OCI-LY7 (cell line): ENCODE data around the gene B3GNT8. TPM values are rescaled to one million over a fixed set of nuclear protein-coding genes. Genes with fewer than 3 reads are reported as not detected.
"Not testable (repeated sequence)": the region's sequence is repeated elsewhere in the genome, so short reads cannot be mapped to it uniquely, and the experiment has no call there.

Source experiments
- BruUV-seq: library from RNA; stranded (reverse); fragments of 400-500 nt; replicated peaks from 2 replicates; lab custom pipeline; 2021; lab: Mats Ljungman, UMichigan
- CTCF ChIA-PET: fragments of 300-600 bp; sonication (Branson Sonifier 250); formaldehyde crosslinking; loops from one replicate; lab custom pipeline; 2022; ENCODE audit warnings: antibody characterized with exemption; ENCODE audit not compliant: unreplicated experiment; lab: Charles Lee
- POLR2A ChIA-PET: fragments of 300-600 bp; sonication (Branson Sonifier 250); formaldehyde crosslinking; loops from one replicate; lab custom pipeline; 2022; ENCODE audit warnings: antibody characterized with exemption; lab: Charles Lee
- DNase-seq: peaks from one replicate; pipeline ENCODE4 v3.0.0-alpha.2; 2015; ENCODE audit warnings: low spot score
- H2AFZ ChIP-seq: fragments of 200-600 bp; sonication (generic), shearing (Covaris generic); 2 replicates; pipeline ENCODE4 v1.6.1; 2014; ENCODE audit warnings: mild to moderate bottlenecking, antibody characterized with exemption, low read length, moderate library complexity
- H3K27ac ChIP-seq: fragments of 200-600 bp; sonication (generic); 2 replicates; pipeline ENCODE4 v1.5.1; 2014; ENCODE audit warnings: mixed run types, low read depth, mild to moderate bottlenecking, moderate library complexity, low read length, inconsistent platforms; ENCODE audit not compliant: poor library complexity, severe bottlenecking
- H3K36me3 ChIP-seq: fragments of 200-600 bp; sonication (generic); 2 replicates; pipeline ENCODE4 v1.6.1; 2014; ENCODE audit warnings: mild to moderate bottlenecking, antibody characterized with exemption, low read length, moderate library complexity, mixed read lengths; ENCODE audit not compliant: insufficient read depth
- H3K4me1 ChIP-seq: fragments of 200-600 bp; sonication (generic); 2 replicates; pipeline ENCODE4 v1.5.1; 2014; ENCODE audit warnings: mild to moderate bottlenecking, low read length; ENCODE audit not compliant: insufficient read depth, poor library complexity, severe bottlenecking
- H3K4me2 ChIP-seq: fragments of 200-600 bp; sonication (generic); 2 replicates; pipeline ENCODE4 v1.6.1; 2014; ENCODE audit warnings: mild to moderate bottlenecking, low read length
- H3K4me3 ChIP-seq: fragments of 200-600 bp; sonication (generic); 2 replicates; pipeline ENCODE4 v1.5.1; 2014; ENCODE audit warnings: mild to moderate bottlenecking, low read depth, low read length; ENCODE audit not compliant: poor library complexity, severe bottlenecking
- H3K79me2 ChIP-seq: fragments of 200-600 bp; sonication (generic); 2 replicates; pipeline ENCODE4 v1.6.1; 2016; ENCODE audit warnings: low read depth, mild to moderate bottlenecking, low read length, moderate library complexity, mixed read lengths; ENCODE audit not compliant: insufficient read depth
- H3K9me2 ChIP-seq: fragments of 200-600 bp; sonication (generic); 2 replicates; pipeline ENCODE4 v1.6.1; 2016; ENCODE audit warnings: mild to moderate bottlenecking, low read length, mixed read lengths; ENCODE audit not compliant: insufficient read depth
- H3K9me3 ChIP-seq: fragments of 200-600 bp; sonication (generic); 2 replicates; pipeline ENCODE4 v1.6.1; 2014; ENCODE audit warnings: mild to moderate bottlenecking, mixed run types, low read length, mixed read lengths
- H4K20me1 ChIP-seq: fragments of 200-600 bp; sonication (generic); 2 replicates; pipeline ENCODE4 v1.6.1; 2014; ENCODE audit warnings: mild to moderate bottlenecking, antibody characterized with exemption, low read length, moderate library complexity, mixed read lengths; ENCODE audit not compliant: insufficient read depth
- EZH2phosphoT487 ChIP-seq: fragments of 200-600 bp; sonication (generic); IDR thresholded peaks from 2 replicates; pipeline ENCODE4 v1.6.1; 2018; ENCODE audit warnings: low read depth, borderline replicate concordance, mild to moderate bottlenecking, mixed run types, antibody characterized with exemption, low read length, moderate library complexity, mixed read lengths
- intact Hi-C: fragments of 100-400 bp; cut with micrococcal nuclease; formaldehyde crosslinking; loops from one replicate; pipeline ENCODE4 v1.10.0; 2022; ENCODE audit not compliant: unreplicated experiment
- total RNA-seq, 2 experiments: library from RNA; depleted of rRNA in 1 of 2; stranded (reverse); fragments of >200 nt in 1 of 2; shearing (Covaris generic) in 1 of 2; gene quantifications; 2 replicates each; pipeline ENCODE4 v1.2.3, GENCODE V29; 2014 to 2022
- TF ChIP-seq, protein P1 (sequence below): fragments of 200-600 bp; sonication (generic); conservative IDR thresholded peaks from 2 replicates; pipeline ENCODE4 v1.5.1; 2014; ENCODE audit warnings: mild to moderate bottlenecking, antibody characterized with exemption, low read length, moderate library complexity, mixed read lengths

Gene B3GNT8
- total RNA-seq, 2 experiments from 2014 or later: 0.40 to 0.47 TPM

- intact Hi-C loops: no loop called here
- Histone ChIP-seq H3K36me3 (peaks cover 37% of the 10 kb centered on the region), H4K20me1 (no peaks in the 10 kb centered on the region), H3K79me2 (no peaks in the 10 kb centered on the region), H2AFZ (no peak overlapping the region), H3K4me2 (no peak overlapping the region), H3K9me2 (no peaks in the 10 kb centered on the region), H3K4me3 (no peak overlapping the region), H3K9me3 (no peaks in the 10 kb centered on the region), H3K27ac (no peak overlapping the region), H3K4me1 (no peaks in the 10 kb centered on the region)
- ChIA-PET CTCF (no interaction called here), POLR2A (interaction anchor here (1.0 kb wide), 1 partner anchor 9 kb away, joined by 4 read pairs; no protein-coding TSS in a partner anchor)
- no TSS peak for BruUV-seq
- TF ChIP-seq, protein P1, sequence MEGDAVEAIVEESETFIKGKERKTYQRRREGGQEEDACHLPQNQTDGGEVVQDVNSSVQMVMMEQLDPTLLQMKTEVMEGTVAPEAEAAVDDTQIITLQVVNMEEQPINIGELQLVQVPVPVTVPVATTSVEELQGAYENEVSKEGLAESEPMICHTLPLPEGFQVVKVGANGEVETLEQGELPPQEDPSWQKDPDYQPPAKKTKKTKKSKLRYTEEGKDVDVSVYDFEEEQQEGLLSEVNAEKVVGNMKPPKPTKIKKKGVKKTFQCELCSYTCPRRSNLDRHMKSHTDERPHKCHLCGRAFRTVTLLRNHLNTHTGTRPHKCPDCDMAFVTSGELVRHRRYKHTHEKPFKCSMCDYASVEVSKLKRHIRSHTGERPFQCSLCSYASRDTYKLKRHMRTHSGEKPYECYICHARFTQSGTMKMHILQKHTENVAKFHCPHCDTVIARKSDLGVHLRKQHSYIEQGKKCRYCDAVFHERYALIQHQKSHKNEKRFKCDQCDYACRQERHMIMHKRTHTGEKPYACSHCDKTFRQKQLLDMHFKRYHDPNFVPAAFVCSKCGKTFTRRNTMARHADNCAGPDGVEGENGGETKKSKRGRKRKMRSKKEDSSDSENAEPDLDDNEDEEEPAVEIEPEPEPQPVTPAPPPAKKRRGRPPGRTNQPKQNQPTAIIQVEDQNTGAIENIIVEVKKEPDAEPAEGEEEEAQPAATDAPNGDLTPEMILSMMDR: no peak
- no peak for TF ChIP-seq EZH2phosphoT487
- no peak for DNase-seq
These were observed 42.8 kb downstream of the B3GNT8 start for GRCh38 chr19:41384351-41384750.

GRCh38 chr19:41381536-41381935 lies 45.6 kb downstream of the B3GNT8 start:
- intact Hi-C loops, H3K9me3 ChIP-seq, BruUV-seq: not testable (repeated sequence)

GRCh38 chr19:41377977-41378709 lies 49.0 kb downstream of the B3GNT8 start:
- Histone ChIP-seq H2AFZ (no peak overlapping the region), H3K27ac (peak overlapping the region; percentile 13), H3K4me2 (peak overlapping the region; percentile 6), H3K4me1 (peaks cover 13% of the 10 kb centered on the region), H3K79me2 (no peaks in the 10 kb centered on the region), H3K36me3 (no peaks in the 10 kb centered on the region), H4K20me1 (no peaks in the 10 kb centered on the region), H3K9me3 (no peaks in the 10 kb centered on the region), H3K9me2 (no peaks in the 10 kb centered on the region), H3K4me3 (no peak overlapping the region)
- ChIA-PET CTCF (interaction anchor here (1.0 kb wide), 1 partner anchor 14 kb away, joined by 3 read pairs; the partner anchor contains the start of gene B9D2), POLR2A (interaction anchor here (0.6 to 1.3 kb wide), 2 partner anchors 14 to 633 kb away, joined by 3 to 8 read pairs; partner anchors contain the start of gene B9D2)
- intact Hi-C loops: no loop called here
- no TSS peak for BruUV-seq
- TF ChIP-seq, protein P1: peak; percentile 57
- no peak for TF ChIP-seq EZH2phosphoT487
- DNase-seq: peak; percentile 57

More at GRCh38 chr19:41381536-41381935, 45.6 kb downstream of the B3GNT8 start:
- H2AFZ ChIP-seq, H3K4me2 ChIP-seq, DNase-seq, CTCF ChIA-PET, H4K20me1 ChIP-seq, H3K79me2 ChIP-seq, H3K4me3 ChIP-seq, H3K27ac ChIP-seq, H3K9me2 ChIP-seq: not testable (repeated sequence)
- peaks cover 13% of the 10 kb centered on the region for H3K4me1 ChIP-seq
- H3K36me3 ChIP-seq: peaks cover 16% of the 10 kb centered on the region; the same call in 1 of the 2 replicates
- POLR2A ChIA-PET: interaction anchor here (0.6 to 0.9 kb wide), 2 partner anchors 18 to 58 kb away, joined by 3 to 6 read pairs; partner anchors contain the start of gene B9D2
